SU-DHL-6 (cell line): Measurements from ENCODE around the gene ITPK1.

Experiments
- H2AFZ ChIP-seq: fragments of 200-600 bp; sonication (generic); 2 replicates; pipeline ENCODE4 v1.6.1; 2014; ENCODE audit warnings: low read depth, mild to moderate bottlenecking, moderate library complexity, mixed read lengths, antibody characterized with exemption, low read length; ENCODE audit not compliant: severe bottlenecking
- H3F3A ChIP-seq: fragments of 200-600 bp; shearing (Covaris generic); 2 replicates; pipeline ENCODE4 v1.6.0; 2016; ENCODE audit warnings: antibody characterized with exemption, mild to moderate bottlenecking; ENCODE audit not compliant: insufficient read depth
- H3K27ac ChIP-seq: fragments of 200-600 bp; sonication (generic); 2 replicates; pipeline ENCODE4 v1.5.1; 2016; ENCODE audit warnings: low read depth, mild to moderate bottlenecking, low read length, moderate library complexity, mixed read lengths
- H3K27me3 ChIP-seq: fragments of 200-600 bp; sonication (generic), shearing (Covaris generic); 2 replicates; pipeline ENCODE4 v1.6.0; 2014; ENCODE audit warnings: mild to moderate bottlenecking, low read length
- H3K36me3 ChIP-seq: fragments of 200-600 bp; sonication (generic); 2 replicates; pipeline ENCODE4 v1.6.1; 2014; ENCODE audit warnings: mild to moderate bottlenecking, low read length, mixed read lengths
- H3K4me2 ChIP-seq: fragments of 300-600, 200-600 bp; shearing (Covaris generic), sonication (generic); 2 replicates; pipeline ENCODE4 v1.6.0; 2014; ENCODE audit warnings: low read length, low read depth, mild to moderate bottlenecking; ENCODE audit not compliant: poor library complexity, severe bottlenecking
- H3K4me3 ChIP-seq: fragments of 200-600 bp; sonication (generic); 2 replicates; pipeline ENCODE4 v1.5.1; 2014; ENCODE audit warnings: antibody characterized with exemption, low read length, mild to moderate bottlenecking, mixed read lengths; ENCODE audit not compliant: insufficient read depth, poor library complexity, severe bottlenecking
- H3K79me2 ChIP-seq: fragments of 200-600 bp; sonication (generic); 2 replicates; pipeline ENCODE4 v1.6.1; 2014; ENCODE audit warnings: mild to moderate bottlenecking, low read length, moderate library complexity; ENCODE audit not compliant: insufficient read depth
- H3K9ac ChIP-seq: fragments of 200-600 bp; sonication (generic); 2 replicates; pipeline ENCODE4 v1.7.0; 2014; ENCODE audit warnings: mild to moderate bottlenecking, low read length
- H3K9me2 ChIP-seq: fragments of 200-600 bp; sonication (generic); replicated peaks from 2 replicates; pipeline ENCODE4 v1.6.1; 2014; ENCODE audit warnings: low read length; ENCODE audit not compliant: insufficient read depth
- H3K9me3 ChIP-seq: fragments of 200-600 bp; sonication (generic); 2 replicates; pipeline ENCODE4 v1.6.1; 2014; ENCODE audit warnings: low read length, mixed read lengths; ENCODE audit not compliant: insufficient read depth
- H4K20me1 ChIP-seq: fragments of 200-600 bp; sonication (generic); 2 replicates; pipeline ENCODE4 v1.6.1; 2014; ENCODE audit warnings: low read depth, mild to moderate bottlenecking, antibody characterized with exemption, low read length, moderate library complexity, mixed read lengths
- EZH2phosphoT487 ChIP-seq: fragments of 200-600 bp; sonication (generic), shearing (Covaris generic); conservative IDR thresholded peaks from 2 replicates; pipeline ENCODE4 v1.6.1; 2018; ENCODE audit warnings: mild to moderate bottlenecking, antibody characterized with exemption, low read length, moderate library complexity, mixed read lengths
- TF ChIP-seq, protein P1 (sequence below): fragments of 200-600 bp; sonication (generic); IDR thresholded peaks from one replicate; pipeline ENCODE4 v1.5.1; 2017; ENCODE audit warnings: antibody characterized with exemption, mild to moderate bottlenecking, low read length, moderate library complexity; ENCODE audit not compliant: insufficient read depth, poor library complexity, severe bottlenecking

Gene ITPK1

DNA sequence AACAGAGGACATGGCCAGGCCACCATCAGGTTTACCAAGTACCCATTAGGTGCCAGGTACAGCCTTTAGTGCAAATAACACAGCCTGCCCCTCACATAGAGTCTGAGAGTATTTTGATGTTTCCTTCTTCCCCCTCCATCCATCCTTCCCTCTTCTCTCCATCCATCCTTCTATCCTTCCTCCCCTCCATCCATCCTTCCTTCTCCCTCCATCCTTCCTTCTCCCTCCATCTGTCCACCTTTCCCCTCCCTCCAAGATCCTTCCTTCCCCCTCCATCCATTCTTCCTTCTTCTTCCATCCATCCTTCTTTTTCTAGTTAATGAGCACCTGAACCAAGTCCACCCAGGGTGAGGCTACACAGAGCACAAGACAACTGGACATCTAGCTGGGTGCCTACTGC lies 39.8 kb downstream of the ITPK1 start:
- H3K9me3 ChIP-seq, result no peaks in the 10 kb centered on the region
- no peak overlapping the region for H3K4me3 ChIP-seq
- no peaks in the 10 kb centered on the region for H3K79me2 ChIP-seq
- H3K4me2 ChIP-seq, result no peak overlapping the region
- no peaks in the 10 kb centered on the region for H3F3A ChIP-seq
- H3K9ac ChIP-seq, result no peak overlapping the region
- H4K20me1 ChIP-seq, result no peaks in the 10 kb centered on the region; the same call in 1 of the 2 replicates
- H2AFZ ChIP-seq, result no peak overlapping the region
- H3K36me3 ChIP-seq, result no peaks in the 10 kb centered on the region
- no peaks in the 10 kb centered on the region for H3K27me3 ChIP-seq
- TF ChIP-seq, protein P1, sequence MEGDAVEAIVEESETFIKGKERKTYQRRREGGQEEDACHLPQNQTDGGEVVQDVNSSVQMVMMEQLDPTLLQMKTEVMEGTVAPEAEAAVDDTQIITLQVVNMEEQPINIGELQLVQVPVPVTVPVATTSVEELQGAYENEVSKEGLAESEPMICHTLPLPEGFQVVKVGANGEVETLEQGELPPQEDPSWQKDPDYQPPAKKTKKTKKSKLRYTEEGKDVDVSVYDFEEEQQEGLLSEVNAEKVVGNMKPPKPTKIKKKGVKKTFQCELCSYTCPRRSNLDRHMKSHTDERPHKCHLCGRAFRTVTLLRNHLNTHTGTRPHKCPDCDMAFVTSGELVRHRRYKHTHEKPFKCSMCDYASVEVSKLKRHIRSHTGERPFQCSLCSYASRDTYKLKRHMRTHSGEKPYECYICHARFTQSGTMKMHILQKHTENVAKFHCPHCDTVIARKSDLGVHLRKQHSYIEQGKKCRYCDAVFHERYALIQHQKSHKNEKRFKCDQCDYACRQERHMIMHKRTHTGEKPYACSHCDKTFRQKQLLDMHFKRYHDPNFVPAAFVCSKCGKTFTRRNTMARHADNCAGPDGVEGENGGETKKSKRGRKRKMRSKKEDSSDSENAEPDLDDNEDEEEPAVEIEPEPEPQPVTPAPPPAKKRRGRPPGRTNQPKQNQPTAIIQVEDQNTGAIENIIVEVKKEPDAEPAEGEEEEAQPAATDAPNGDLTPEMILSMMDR, result no peak
- no peak for TF ChIP-seq EZH2phosphoT487
- no peaks in the 10 kb centered on the region for H3K9me2 ChIP-seq
- no peak overlapping the region for H3K27ac ChIP-seq

DNA sequence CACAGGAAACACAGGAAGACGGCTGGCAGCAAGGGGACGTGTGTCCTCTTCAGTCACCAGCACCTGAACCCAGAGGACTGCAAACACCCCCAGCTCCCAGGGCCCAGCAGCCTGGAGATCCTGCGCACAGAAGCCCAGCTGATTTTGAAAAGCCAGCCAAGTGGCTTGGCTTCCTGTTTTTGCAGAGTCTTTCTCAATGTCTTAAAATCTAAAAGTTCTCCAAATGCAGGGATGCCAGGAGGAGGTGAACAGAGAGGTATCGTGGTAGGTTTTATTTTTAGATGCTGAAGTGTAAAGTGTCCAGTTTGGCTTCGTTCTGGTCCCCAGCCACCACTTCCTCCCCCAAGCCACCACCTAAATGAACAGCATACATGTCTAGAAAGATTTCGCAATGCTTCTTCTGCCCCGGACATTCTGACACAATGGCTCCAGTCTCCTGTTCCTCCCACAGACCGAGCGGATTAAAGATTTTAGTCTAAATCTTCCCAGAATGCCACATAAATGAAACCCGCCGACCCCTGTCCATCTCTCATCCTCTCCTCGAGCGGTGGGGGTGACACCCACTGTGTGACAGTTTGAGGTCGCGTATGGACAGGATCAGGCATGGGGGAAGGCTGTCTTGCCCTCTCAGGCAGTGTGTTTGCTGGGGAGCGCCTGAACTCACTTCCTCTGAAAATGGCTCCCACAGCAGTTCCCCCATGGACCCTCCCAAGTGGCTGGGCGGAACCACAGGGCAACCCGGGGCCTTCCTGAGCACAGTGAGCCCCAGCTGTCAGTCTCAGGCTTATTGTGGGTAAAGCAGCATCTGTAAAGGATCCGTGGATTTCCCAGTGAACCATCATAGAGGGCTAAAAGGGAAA lies 41.6 kb downstream of the ITPK1 start:
- Histone ChIP-seq H3K9me2 (no peaks in the 10 kb centered on the region), H4K20me1 (no peaks in the 10 kb centered on the region), H3K9ac (no peak overlapping the region)

DNA sequence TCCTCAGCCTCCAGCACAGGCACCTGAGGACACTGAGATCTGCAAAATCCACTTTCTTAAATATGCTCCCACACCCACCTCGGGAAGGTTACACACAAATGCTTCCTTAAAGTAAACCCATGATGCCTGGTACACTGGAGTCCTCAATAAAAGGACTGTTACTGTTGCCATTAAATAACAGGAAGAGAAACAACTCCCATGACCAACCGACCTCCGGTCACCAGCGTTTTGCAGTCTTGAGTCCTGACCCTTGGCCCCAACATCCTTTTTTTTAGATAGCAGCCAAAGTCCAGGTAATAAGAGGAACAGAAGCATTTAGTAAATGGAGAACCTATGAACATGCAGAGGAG lies 42.4 kb downstream of the ITPK1 start:
- Histone ChIP-seq H3K27ac (no peak overlapping the region), H3K4me3 (no peak overlapping the region), H4K20me1 (no peaks in the 10 kb centered on the region), H3K36me3 (no peaks in the 10 kb centered on the region), H3K4me2 (no peak overlapping the region), H3K9me2 (no peaks in the 10 kb centered on the region), H3K79me2 (no peaks in the 10 kb centered on the region), H3K9ac (no peak overlapping the region), H2AFZ (no peak overlapping the region), H3K9me3 (no peaks in the 10 kb centered on the region), H3F3A (no peaks in the 10 kb centered on the region), H3K27me3 (no peaks in the 10 kb centered on the region)
- TF ChIP-seq, protein P1, result no peak
- TF ChIP-seq EZH2phosphoT487, result no peak

More for the DNA sequence above, 41.6 kb downstream of the ITPK1 start:
- no peaks in the 10 kb centered on the region for H3K27me3 ChIP-seq
- no peaks in the 10 kb centered on the region for H3K9me3 ChIP-seq
- no peaks in the 10 kb centered on the region for H3F3A ChIP-seq
- no peak overlapping the region for H3K4me3 ChIP-seq
- no peak overlapping the region for H2AFZ ChIP-seq
- H3K36me3 ChIP-seq, result no peaks in the 10 kb centered on the region
- no peak overlapping the region for H3K4me2 ChIP-seq
- H3K79me2 ChIP-seq, result no peaks in the 10 kb centered on the region
- TF ChIP-seq, protein P1, result no peak
- TF ChIP-seq EZH2phosphoT487, result no peak
- no peak overlapping the region for H3K27ac ChIP-seq
